Hepatocyte (in vitro differentiated cells): ENCODE results near the gene PLD3. TPM values are rescaled to one million over a fixed set of nuclear protein-coding genes. Genes with fewer than 3 reads are reported as not detected.
"Not testable (repeated sequence)": the region's sequence is repeated elsewhere in the genome, so short reads cannot be mapped to it uniquely, and the experiment has no call there.

ENCODE experiments used
- DNase-seq: peaks from one replicate; pipeline ENCODE4 v3.0.0-alpha.2; 2016; ENCODE audit warnings: low spot score
- H2AFZ ChIP-seq: fragments of 200-600 bp; sonication (generic); 2 replicates; pipeline ENCODE4 v1.6.0; 2016; ENCODE audit warnings: antibody characterized with exemption, mild to moderate bottlenecking
- H3K27ac ChIP-seq: fragments of 200-600 bp; sonication (generic); 2 replicates; pipeline ENCODE4 v1.5.1; 2016; ENCODE audit warnings: mild to moderate bottlenecking
- H3K27me3 ChIP-seq: fragments of 200-600 bp; sonication (generic); 2 replicates; pipeline ENCODE4 v1.6.1; 2016
- H3K36me3 ChIP-seq: fragments of 200-600 bp; sonication (generic); replicated peaks from 2 replicates; pipeline ENCODE4 v1.5.1; 2016; ENCODE audit warnings: low read depth; ENCODE audit not compliant: insufficient read depth
- H3K4me1 ChIP-seq: fragments of 200-600 bp; sonication (generic); 2 replicates; pipeline ENCODE4 v1.5.1; 2016; ENCODE audit warnings: mild to moderate bottlenecking, moderate library complexity; ENCODE audit not compliant: insufficient read depth
- H3K4me2 ChIP-seq: fragments of 200-600 bp; sonication (generic); 2 replicates; pipeline ENCODE4 v1.6.0; 2016
- H3K4me3 ChIP-seq: fragments of 200-600 bp; sonication (generic); 2 replicates; pipeline ENCODE4 v1.5.1; 2016; ENCODE audit warnings: mild to moderate bottlenecking
- H3K79me2 ChIP-seq: fragments of 200-600 bp; sonication (generic); 2 replicates; pipeline ENCODE4 v1.6.0; 2017; ENCODE audit warnings: mild to moderate bottlenecking
- H3K9me2 ChIP-seq: fragments of 200-600 bp; sonication (generic); replicated peaks from 2 replicates; pipeline ENCODE4 v1.6.0; 2017; ENCODE audit warnings: mild to moderate bottlenecking; ENCODE audit not compliant: insufficient read depth
- H3K9me3 ChIP-seq: fragments of 200-600 bp; sonication (generic); 2 replicates; pipeline ENCODE4 v1.5.1; 2016; ENCODE audit warnings: low read depth, mild to moderate bottlenecking
- H4K20me1 ChIP-seq: fragments of 200-600 bp; sonication (generic); 2 replicates; pipeline ENCODE4 v1.6.0; 2016; ENCODE audit warnings: mild to moderate bottlenecking; ENCODE audit not compliant: insufficient read depth, poor library complexity, severe bottlenecking
- EZH2 ChIP-seq: fragments of 200-600 bp; sonication (generic); IDR thresholded peaks from 2 replicates; pipeline ENCODE4 v1.6.1; 2016; ENCODE audit warnings: antibody characterized with exemption, mild to moderate bottlenecking, borderline replicate concordance
- EZH2phosphoT487 ChIP-seq: fragments of 200-600 bp; sonication (generic); IDR thresholded peaks from one replicate; pipeline ENCODE4 v1.6.1; 2018; ENCODE audit warnings: antibody characterized with exemption, mild to moderate bottlenecking, low read depth, moderate library complexity; ENCODE audit not compliant: unreplicated experiment, severe bottlenecking
- WGBS: methylation state at CpG from one replicate; pipeline ENCODE4 v1.1.6; 2016; ENCODE audit warnings: low lambda C conversion rate; ENCODE audit errors: missing lambda C conversion rate; 5-methylcytosine and 5-hydroxymethylcytosine counted together
- polyA plus RNA-seq: library from polyadenylated mRNA; unstranded; fragments of >200 nt; fragmentation: Nextera tagmentation; extraction: Ambion mirVana; gene quantifications from 2 replicates; pipeline ENCODE4 v1.2.1, GENCODE V29; 2016
- total RNA-seq: library from RNA; depleted of rRNA; stranded (reverse); fragments of >200 nt; gene quantifications from 2 replicates; pipeline ENCODE4 v1.2.3, GENCODE V29; 2014
- TF ChIP-seq, protein P1 (sequence below): fragments of 200-600 bp; sonication (generic); IDR thresholded peaks from 2 replicates; pipeline ENCODE4 v1.5.1; 2016; ENCODE audit warnings: antibody characterized with exemption, mild to moderate bottlenecking; ENCODE audit not compliant: poor library complexity

PLD3 gene
- total and polyA plus RNA-seq, 2 experiments from 2014 or later = 805 to 1,297 TPM

DNA sequence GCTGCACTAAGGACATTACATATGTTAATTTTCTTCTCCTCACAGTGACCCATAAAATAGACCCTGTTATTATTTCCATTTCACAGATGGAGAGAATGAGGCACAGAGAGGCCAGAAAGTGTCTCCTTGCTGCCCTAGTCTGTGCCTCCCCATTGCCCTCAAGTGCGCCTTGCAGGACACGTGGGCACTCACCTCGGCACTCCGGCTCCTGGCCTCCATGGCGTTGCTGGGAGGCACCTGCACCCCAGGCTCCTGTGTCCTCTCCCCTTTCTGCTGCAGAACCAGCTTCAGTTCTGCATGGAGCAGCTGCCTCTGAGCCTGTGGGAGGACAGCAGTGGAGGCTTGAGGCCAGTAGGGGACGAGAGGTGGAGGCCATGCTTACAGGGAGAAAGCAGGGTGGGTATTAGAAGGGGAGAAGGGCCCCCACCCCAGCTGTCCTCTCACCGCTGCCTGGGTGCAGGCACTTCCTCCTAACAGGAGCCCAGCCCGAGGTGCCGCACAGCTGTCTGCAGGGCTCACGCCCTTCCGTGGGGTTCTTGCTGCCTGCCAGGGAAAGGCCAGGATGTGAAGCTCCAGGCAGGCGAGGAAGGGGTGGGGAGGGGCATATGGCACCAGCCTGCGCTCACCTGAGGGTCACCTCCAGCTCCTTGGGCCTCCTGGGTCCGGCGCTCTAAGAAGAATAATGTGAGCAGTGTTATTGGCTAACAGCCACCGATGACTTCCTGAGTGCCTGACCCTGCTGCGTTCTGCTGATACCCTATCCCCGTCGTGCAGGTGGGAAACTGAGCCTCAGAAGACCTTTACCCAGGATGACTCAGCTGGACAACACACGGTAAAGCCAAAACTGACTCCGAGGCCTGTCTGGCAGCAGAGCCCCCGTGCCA is 59.5 kb downstream of the PLD3 start:
- Histone ChIP-seq H2AFZ (no peak overlapping the region), H3K4me2 (no peak overlapping the region), H3K4me1 (peaks cover 3% of the 10 kb centered on the region), H3K4me3 (no peak overlapping the region), H3K27ac (no peak overlapping the region), H3K9me2 (no peaks in the 10 kb centered on the region), H3K27me3 (no peaks in the 10 kb centered on the region), H3K79me2 (no peaks in the 10 kb centered on the region), H3K9me3 (no peaks in the 10 kb centered on the region), H4K20me1 (no peaks in the 10 kb centered on the region), H3K36me3 (no peaks in the 10 kb centered on the region)
- TF ChIP-seq EZH2phosphoT487 (no peak), EZH2 (no peak)
- TF ChIP-seq, protein P1, sequence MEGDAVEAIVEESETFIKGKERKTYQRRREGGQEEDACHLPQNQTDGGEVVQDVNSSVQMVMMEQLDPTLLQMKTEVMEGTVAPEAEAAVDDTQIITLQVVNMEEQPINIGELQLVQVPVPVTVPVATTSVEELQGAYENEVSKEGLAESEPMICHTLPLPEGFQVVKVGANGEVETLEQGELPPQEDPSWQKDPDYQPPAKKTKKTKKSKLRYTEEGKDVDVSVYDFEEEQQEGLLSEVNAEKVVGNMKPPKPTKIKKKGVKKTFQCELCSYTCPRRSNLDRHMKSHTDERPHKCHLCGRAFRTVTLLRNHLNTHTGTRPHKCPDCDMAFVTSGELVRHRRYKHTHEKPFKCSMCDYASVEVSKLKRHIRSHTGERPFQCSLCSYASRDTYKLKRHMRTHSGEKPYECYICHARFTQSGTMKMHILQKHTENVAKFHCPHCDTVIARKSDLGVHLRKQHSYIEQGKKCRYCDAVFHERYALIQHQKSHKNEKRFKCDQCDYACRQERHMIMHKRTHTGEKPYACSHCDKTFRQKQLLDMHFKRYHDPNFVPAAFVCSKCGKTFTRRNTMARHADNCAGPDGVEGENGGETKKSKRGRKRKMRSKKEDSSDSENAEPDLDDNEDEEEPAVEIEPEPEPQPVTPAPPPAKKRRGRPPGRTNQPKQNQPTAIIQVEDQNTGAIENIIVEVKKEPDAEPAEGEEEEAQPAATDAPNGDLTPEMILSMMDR = no peak
- DNase-seq = no peak
- WGBS = 80% methylated on average over 22 of the region's 22 CpGs

- DNase-seq, H3K27ac ChIP-seq, H3K4me2 ChIP-seq, H3K4me3 ChIP-seq, H3K36me3 ChIP-seq, H4K20me1 ChIP-seq, H3K27me3 ChIP-seq, H3K4me1 ChIP-seq, H3K9me3 ChIP-seq, H2AFZ ChIP-seq, H3K79me2 ChIP-seq, H3K9me2 ChIP-seq: not testable (repeated sequence)
- WGBS = 90% methylated on average over 8 of the region's 8 CpGs
These were observed 60.1 kb downstream of the PLD3 start for GRCh38 chr19:40408598-40408925.

- no peaks in the 10 kb centered on the region for H3K9me2 ChIP-seq
- H4K20me1 ChIP-seq = no peaks in the 10 kb centered on the region
- no peak overlapping the region for H3K27ac ChIP-seq
- peaks cover 5% of the 10 kb centered on the region for H3K4me1 ChIP-seq
- no peaks in the 10 kb centered on the region for H3K79me2 ChIP-seq
- no peak for DNase-seq
- H2AFZ ChIP-seq = no peak overlapping the region
- no peaks in the 10 kb centered on the region for H3K27me3 ChIP-seq
- no peak for TF ChIP-seq EZH2
- TF ChIP-seq, protein P1 = no peak
- no peaks in the 10 kb centered on the region for H3K36me3 ChIP-seq
- H3K9me3 ChIP-seq = no peaks in the 10 kb centered on the region
- no peak overlapping the region for H3K4me3 ChIP-seq
- no peak overlapping the region for H3K4me2 ChIP-seq
- 79% methylated on average over 3 of the region's 9 CpGs for WGBS
These were observed 61.5 kb downstream of the PLD3 start for GRCh38 chr19:40410030-40410389.

- no peak for DNase-seq
- H3K36me3 ChIP-seq = no peaks in the 10 kb centered on the region
- no peak overlapping the region for H3K4me3 ChIP-seq
- no peaks in the 10 kb centered on the region for H4K20me1 ChIP-seq
- H3K27me3 ChIP-seq = no peaks in the 10 kb centered on the region
- peaks cover 5% of the 10 kb centered on the region for H3K4me1 ChIP-seq
- no peaks in the 10 kb centered on the region for H3K79me2 ChIP-seq
- H3K4me2 ChIP-seq = no peak overlapping the region
- H3K27ac ChIP-seq = no peak overlapping the region
- no peaks in the 10 kb centered on the region for H3K9me2 ChIP-seq
- H2AFZ ChIP-seq = no peak overlapping the region
- TF ChIP-seq EZH2 (no peak), EZH2phosphoT487 (no peak)
- no peaks in the 10 kb centered on the region for H3K9me3 ChIP-seq
- WGBS = 77% methylated on average over 16 of the region's 16 CpGs
These were observed 62.8 kb downstream of the PLD3 start for GRCh38 chr19:40411125-40411842.
